Measurements from ENCODE around the gene WWP2.
"Not testable (repeated sequence)": the region's sequence is repeated elsewhere in the genome, so short reads cannot be mapped to it uniquely, and the experiment has no call there.

DNA sequence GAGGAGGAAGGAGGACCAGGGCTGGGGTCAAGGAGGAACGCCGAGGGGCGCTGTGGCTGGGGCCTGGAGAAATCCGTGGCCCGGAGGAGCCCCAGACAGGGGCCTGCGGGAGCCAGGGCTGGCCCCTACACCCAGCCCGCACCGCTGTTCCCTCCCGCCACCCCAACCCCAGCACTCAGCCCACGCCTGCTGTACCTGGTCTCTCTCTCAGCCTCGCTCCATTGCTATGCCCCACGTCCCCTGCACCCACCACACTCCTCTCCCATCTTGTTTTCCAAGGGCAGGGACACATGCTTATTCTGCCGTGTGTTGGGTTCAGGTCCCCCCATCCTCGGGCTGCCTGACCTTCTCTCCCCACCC lies 189.5 kb downstream of the WWP2 start:
- TF ChIP-seq, protein P1, sequence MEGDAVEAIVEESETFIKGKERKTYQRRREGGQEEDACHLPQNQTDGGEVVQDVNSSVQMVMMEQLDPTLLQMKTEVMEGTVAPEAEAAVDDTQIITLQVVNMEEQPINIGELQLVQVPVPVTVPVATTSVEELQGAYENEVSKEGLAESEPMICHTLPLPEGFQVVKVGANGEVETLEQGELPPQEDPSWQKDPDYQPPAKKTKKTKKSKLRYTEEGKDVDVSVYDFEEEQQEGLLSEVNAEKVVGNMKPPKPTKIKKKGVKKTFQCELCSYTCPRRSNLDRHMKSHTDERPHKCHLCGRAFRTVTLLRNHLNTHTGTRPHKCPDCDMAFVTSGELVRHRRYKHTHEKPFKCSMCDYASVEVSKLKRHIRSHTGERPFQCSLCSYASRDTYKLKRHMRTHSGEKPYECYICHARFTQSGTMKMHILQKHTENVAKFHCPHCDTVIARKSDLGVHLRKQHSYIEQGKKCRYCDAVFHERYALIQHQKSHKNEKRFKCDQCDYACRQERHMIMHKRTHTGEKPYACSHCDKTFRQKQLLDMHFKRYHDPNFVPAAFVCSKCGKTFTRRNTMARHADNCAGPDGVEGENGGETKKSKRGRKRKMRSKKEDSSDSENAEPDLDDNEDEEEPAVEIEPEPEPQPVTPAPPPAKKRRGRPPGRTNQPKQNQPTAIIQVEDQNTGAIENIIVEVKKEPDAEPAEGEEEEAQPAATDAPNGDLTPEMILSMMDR (IDR thresholded peaks at IDR 0.05; ENCODE audit: low read length), result not testable (repeated sequence)
- TF ChIP-seq EZH2 (optimal IDR thresholded peaks at IDR 0.05; ENCODE audit: low read depth, low read length), result not testable (repeated sequence)

Data from MM.1S (cell line).